Measurements from ENCODE around the gene RETREG1. TPM values are rescaled to one million over a fixed set of nuclear protein-coding genes. Genes with fewer than 3 reads are reported as not detected.

The RETREG1 gene
- polyA plus RNA-seq, 1 of the 3 experiments (the other 2 are of a cell fraction): 0.43 TPM

DNA sequence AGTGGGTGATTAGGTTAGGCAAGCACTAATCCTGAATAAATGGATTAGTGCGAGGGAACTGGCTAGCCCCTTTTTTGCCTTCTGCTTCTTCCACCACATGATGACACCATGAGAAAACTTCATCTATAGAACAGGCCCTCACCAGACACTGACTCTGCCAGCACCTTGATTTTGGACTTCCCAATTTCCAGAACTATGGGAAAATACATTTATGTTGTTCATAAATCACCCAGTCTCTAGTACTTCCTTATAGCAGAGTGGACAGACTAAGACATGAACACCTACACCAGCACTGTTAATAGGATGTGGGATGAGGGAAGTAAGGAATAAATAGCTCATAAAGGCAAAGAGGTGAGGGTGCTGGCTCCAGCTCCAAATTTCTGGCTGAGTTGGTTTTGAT is 152.6 kb downstream of the RETREG1 start:
- Histone ChIP-seq H3F3A (replicated peaks; ENCODE audit: insufficient read depth) (peaks cover 13% of the 10 kb centered on the region), H3K27ac (ENCODE audit: low read depth in 2 of 2, low read length in 1 of 2) (no peak overlapping the region), H2AFZ (ENCODE audit: low read depth) (no peak overlapping the region), H3K9me3 (no peaks in the 10 kb centered on the region), H3K4me2 (peak overlapping the region; percentile 94), H3K9ac (peak overlapping the region; percentile 87; the same call in 1 of the 2 replicates), H4K20me1 (ENCODE audit: insufficient read depth) (peaks cover 17% of the 10 kb centered on the region), H3K79me2 (ENCODE audit: insufficient read depth) (peaks cover 81% of the 10 kb centered on the region), H3K36me3 (replicated peaks in 1 of 2; ENCODE audit: control insufficient read depth in 1 of 2, insufficient read depth in 2 of 2, low read length in 1 of 2) (peaks cover 34 to 44% of the 10 kb centered on the region in 2 experiments), H3K4me1 (ENCODE audit: control insufficient read depth in 1 of 2, insufficient read depth in 2 of 2, low read depth in 1 of 2, low read length in 1 of 2) (peaks cover 14 to 25% of the 10 kb centered on the region in 2 experiments; a peak in 3 of 4 replicates), H3K27me3 (ENCODE audit: insufficient read depth) (no peaks in the 10 kb centered on the region), H3K9me2 (no peaks in the 10 kb centered on the region), H3K4me3 (ENCODE audit: low read depth in 2 of 2, low read length in 1 of 2) (peak overlapping the region; percentile 79 to 83)
- DNase-seq: no peak
- no peak for TF ChIP-seq SIN3A (IDR thresholded peaks at IDR 0.05; ENCODE audit: borderline replicate concordance, low read depth, low read length)
- no peak for TF ChIP-seq TAF1 (IDR thresholded peaks at IDR 0.05; ENCODE audit: borderline replicate concordance, low read depth, low read length)
- TF ChIP-seq CHD2 (IDR thresholded peaks at IDR 0.05; ENCODE audit: low read length, partially characterized antibody): no peak
- TF ChIP-seq FOXM1 (IDR thresholded peaks at IDR 0.05; ENCODE audit: low read depth): no peak
- TF ChIP-seq, protein P1, sequence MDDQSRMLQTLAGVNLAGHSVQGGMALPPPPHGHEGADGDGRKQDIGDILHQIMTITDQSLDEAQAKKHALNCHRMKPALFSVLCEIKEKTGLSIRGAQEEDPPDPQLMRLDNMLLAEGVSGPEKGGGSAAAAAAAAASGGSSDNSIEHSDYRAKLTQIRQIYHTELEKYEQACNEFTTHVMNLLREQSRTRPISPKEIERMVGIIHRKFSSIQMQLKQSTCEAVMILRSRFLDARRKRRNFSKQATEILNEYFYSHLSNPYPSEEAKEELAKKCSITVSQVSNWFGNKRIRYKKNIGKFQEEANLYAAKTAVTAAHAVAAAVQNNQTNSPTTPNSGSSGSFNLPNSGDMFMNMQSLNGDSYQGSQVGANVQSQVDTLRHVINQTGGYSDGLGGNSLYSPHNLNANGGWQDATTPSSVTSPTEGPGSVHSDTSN (IDR thresholded peaks at IDR 0.05): no peak
- TF ChIP-seq EP300 (IDR thresholded peaks at IDR 0.05; ENCODE audit: borderline replicate concordance in 1 of 2, low read depth in 1 of 2, low read length in 1 of 2): no peak
- POLR2A ChIA-PET: no interaction called here
- 47% methylated on average over 1 of the region's 1 CpG for WGBS (ENCODE audit: low lambda C conversion rate)
- CTCF ChIA-PET: interaction anchor here (1.3 kb wide), 1 partner anchor 8 kb away, joined by 12 read pairs; no protein-coding TSS in a partner anchor

DNA sequence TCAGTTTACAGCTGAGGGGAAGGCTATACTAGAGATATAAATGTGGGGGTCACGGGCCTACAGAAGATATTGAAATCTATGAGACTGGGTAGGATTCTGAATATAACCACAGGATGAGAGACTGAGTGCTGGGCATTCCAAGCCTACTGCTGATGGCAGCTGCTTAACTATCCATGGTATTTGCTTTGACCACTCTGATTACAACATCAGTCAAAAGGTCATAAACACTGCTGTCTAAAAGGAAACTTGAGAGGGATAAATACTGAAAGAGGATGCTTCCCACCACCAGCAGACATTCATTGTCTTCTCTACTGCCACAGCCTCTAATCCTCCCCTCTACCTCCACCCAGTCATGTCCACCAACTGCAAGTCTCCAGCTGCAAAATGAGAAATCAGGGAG is 155.0 kb downstream of the RETREG1 start:
- Histone ChIP-seq H3K9me3 (no peaks in the 10 kb centered on the region), H3K4me1 (ENCODE audit: control insufficient read depth in 1 of 2, insufficient read depth in 2 of 2, low read depth in 1 of 2, low read length in 1 of 2) (peaks cover 3 to 14% of the 10 kb centered on the region in 2 experiments; a peak in 3 of 4 replicates), H3K9ac (no peak overlapping the region), H3K27me3 (ENCODE audit: insufficient read depth) (no peaks in the 10 kb centered on the region), H3K4me2 (0 out of 2 replicates have a peak overlapping the region, but pooled peaks have one; percentile 13), H4K20me1 (ENCODE audit: insufficient read depth) (peaks cover 13% of the 10 kb centered on the region), H3K9me2 (no peaks in the 10 kb centered on the region), H2AFZ (ENCODE audit: low read depth) (no peak overlapping the region), H3K36me3 (replicated peaks in 1 of 2; ENCODE audit: control insufficient read depth in 1 of 2, insufficient read depth in 2 of 2, low read length in 1 of 2) (peaks cover 51 to 66% of the 10 kb centered on the region in 2 experiments), H3K4me3 (ENCODE audit: low read depth in 2 of 2, low read length in 1 of 2) (no peak overlapping the region), H3K27ac (ENCODE audit: low read depth in 2 of 2, low read length in 1 of 2) (no peak overlapping the region; a peak in 1 of 4 replicates), H3K79me2 (ENCODE audit: insufficient read depth) (peaks cover 68% of the 10 kb centered on the region), H3F3A (replicated peaks; ENCODE audit: insufficient read depth) (peaks cover 9% of the 10 kb centered on the region)
- no peak for DNase-seq
- TF ChIP-seq TCF12 (IDR thresholded peaks at IDR 0.05): peak; percentile 26; the same call in 1 of the 2 replicates
- no peak for TF ChIP-seq JUND (IDR thresholded peaks at IDR 0.05)
- TF ChIP-seq, protein P1 (IDR thresholded peaks at IDR 0.05): peak; percentile 61
- peak; percentile 25; the same call in 1 of the 2 replicates for TF ChIP-seq RXRA (IDR thresholded peaks at IDR 0.05; ENCODE audit: borderline replicate concordance, low read depth)
- CTCF ChIA-PET: interaction anchor here (1.0 to 1.4 kb wide), 3 partner anchors 8 to 301 kb away, joined by 3 to 5 read pairs (median 5); no protein-coding TSS in a partner anchor
- POLR2A ChIA-PET: no interaction called here
- WGBS (ENCODE audit: low lambda C conversion rate): 93% methylated on average over 1 of the region's 1 CpG

All from SK-N-SH (cell line).